ENCODE measurements around the gene IL25.

GRCh38 chr14:23370221-23370620 lies 2.4 kb upstream of the IL25 start:
- no peak for TF ChIP-seq CTCF (IDR thresholded peaks at IDR 0.05 in 4 of 5, conservative IDR thresholded peaks at IDR 0.05 in 1 of 5)
- TF ChIP-seq POLR2A (IDR thresholded peaks at IDR 0.05): no peak

All from gastrocnemius medialis (tissue), 4 donors.